Peyer's patch (tissue), 4 donors: Measurements from ENCODE around the gene MINDY4. TPM values are rescaled to one million over a fixed set of nuclear protein-coding genes. Genes with fewer than 3 reads are reported as not detected.

Experiments
- DNase-seq, 3 donors: peaks; one replicate each; pipeline ENCODE4 v3.0.0-alpha.2; 2017 to 2019
- H3K27ac ChIP-seq, 4 donors: fragments of 200-600 bp; sonication (generic); one replicate each; pipeline ENCODE4 v1.5.1; 2016 to 2019
- H3K27me3 ChIP-seq, 2 donors: fragments of 200-600 bp; sonication (generic); one replicate each; pipeline ENCODE4 v1.5.1; 2019
- H3K36me3 ChIP-seq, 3 donors: fragments of 200-600 bp; sonication (generic); one replicate each; pipeline ENCODE4 v1.5.1; 2016 to 2019
- H3K4me1 ChIP-seq, 4 donors: fragments of 200-600 bp; sonication (generic); one replicate each; pipeline ENCODE4 v1.5.1; 2016 to 2019
- H3K4me3 ChIP-seq, 4 donors: fragments of 200-600 bp; sonication (generic); 1 replicate in 3 of 4; 2 replicates in 1 of 4; pipeline ENCODE4 v1.5.1; 2016 to 2019; ENCODE audit warnings: mild to moderate bottlenecking in 1 of 4
- H3K9me3 ChIP-seq, 4 donors: fragments of 200-600 bp; sonication (generic); one replicate each; pipeline ENCODE4 v1.5.1; 2016 to 2019; ENCODE audit warnings: mild to moderate bottlenecking in 1 of 4
- CTCF ChIP-seq, 6 experiments: fragments of 450-650 bp in 4 of 6; fragments of 200-600 bp in 2 of 6; sonication (generic) in 1 of 6; IDR thresholded peaks; one replicate each; pipeline ENCODE4 v1.5.1; 2017 to 2019; ENCODE audit warnings: antibody characterized with exemption in 6 of 6, mild to moderate bottlenecking in 3 of 6, moderate library complexity in 1 of 6
- POLR2A ChIP-seq, 2 donors: fragments of 450-650 bp; IDR thresholded peaks; one replicate each; pipeline ENCODE4 v1.5.1; 2017; ENCODE audit warnings: antibody characterized with exemption in 2 of 2, mild to moderate bottlenecking in 2 of 2, moderate library complexity in 2 of 2
- total RNA-seq, 4 donors: library from RNA; depleted of rRNA; stranded (reverse); fragments of >200 nt; gene quantifications; one replicate each; pipeline ENCODE4 v1.1.0, GENCODE V29; 2016

MINDY4 gene
- total RNA-seq, 4 donors from 2014 or later: 3.9 to 19.8 (median 6.8) TPM

- Histone ChIP-seq H3K27me3 (no peaks in the 10 kb centered on the region), H3K9me3 (no peaks in the 10 kb centered on the region), H3K27ac (peak overlapping the region in 3 of 4 donors; percentile 32 to 55 (median 45)), H3K4me1 (peaks cover 0 to 25% (median 0%) of the 10 kb centered on the region in 4 donors), H3K4me3 (no peak overlapping the region), H3K36me3 (no peaks in the 10 kb centered on the region)
- TF ChIP-seq POLR2A (IDR thresholded peaks at IDR 0.05) (no peak), CTCF (IDR thresholded peaks at IDR 0.05) (no peak)
- DNase-seq: peak in 1 of 3 donors; percentile 65
Measured at GRCh38 chr7:30896783-30897637, 125.8 kb downstream of the MINDY4 start.

GRCh38 chr7:30897770-30898169, 126.6 kb downstream of the MINDY4 start:
- Histone ChIP-seq H3K27ac (peak overlapping the region in 3 of 4 donors; percentile 32 to 55 (median 45)), H3K36me3 (no peaks in the 10 kb centered on the region)
- no peak for TF ChIP-seq CTCF (IDR thresholded peaks at IDR 0.05)
- TF ChIP-seq POLR2A (IDR thresholded peaks at IDR 0.05): no peak

GRCh38 chr7:30898411-30898810, 127.2 kb downstream of the MINDY4 start:
- no peaks in the 10 kb centered on the region for H3K27me3 ChIP-seq
- DNase-seq: no peak
- no peaks in the 10 kb centered on the region for H3K36me3 ChIP-seq
- H3K27ac ChIP-seq: no peak overlapping the region
- H3K4me1 ChIP-seq: peaks cover 0 to 18% (median 0%) of the 10 kb centered on the region in 4 donors
- TF ChIP-seq CTCF (IDR thresholded peaks at IDR 0.05): no peak
- TF ChIP-seq POLR2A (IDR thresholded peaks at IDR 0.05): no peak
- no peak overlapping the region for H3K4me3 ChIP-seq
- no peaks in the 10 kb centered on the region for H3K9me3 ChIP-seq

More at GRCh38 chr7:30897770-30898169, 126.6 kb downstream of the MINDY4 start:
- no peaks in the 10 kb centered on the region for H3K9me3 ChIP-seq
- H3K4me1 ChIP-seq: peaks cover 0 to 25% (median 0%) of the 10 kb centered on the region in 4 donors
- DNase-seq: no peak
- no peaks in the 10 kb centered on the region for H3K27me3 ChIP-seq
- no peak overlapping the region for H3K4me3 ChIP-seq

- peaks cover 0 to 13% (median 0%) of the 10 kb centered on the region in 4 donors for H3K4me1 ChIP-seq
- H3K27me3 ChIP-seq: no peaks in the 10 kb centered on the region
- no peak for DNase-seq
- H3K27ac ChIP-seq: no peak overlapping the region
- no peaks in the 10 kb centered on the region for H3K36me3 ChIP-seq
- TF ChIP-seq CTCF (IDR thresholded peaks at IDR 0.05): no peak
- no peak for TF ChIP-seq POLR2A (IDR thresholded peaks at IDR 0.05)
- no peak overlapping the region for H3K4me3 ChIP-seq
- no peaks in the 10 kb centered on the region for H3K9me3 ChIP-seq
Measured at GRCh38 chr7:30899066-30899465, 127.8 kb downstream of the MINDY4 start.

GRCh38 chr7:30899630-30900029, 128.4 kb downstream of the MINDY4 start:
- no peak for DNase-seq
- Histone ChIP-seq H3K27ac (no peak overlapping the region), H3K4me1 (peaks cover 0 to 16% (median 0%) of the 10 kb centered on the region in 4 donors), H3K9me3 (no peaks in the 10 kb centered on the region), H3K4me3 (no peak overlapping the region), H3K27me3 (no peaks in the 10 kb centered on the region), H3K36me3 (no peaks in the 10 kb centered on the region)
- no peak for TF ChIP-seq POLR2A (IDR thresholded peaks at IDR 0.05)
- no peak for TF ChIP-seq CTCF (IDR thresholded peaks at IDR 0.05)
